Neural progenitor cell (in vitro differentiated cells): ENCODE measurements around the gene CCL3.

Experiments
- EZH2 ChIP-seq: fragments of 200-600 bp; sonication (generic); IDR thresholded peaks from 2 replicates; pipeline ENCODE4 v1.6.1; 2017; ENCODE audit warnings: antibody characterized with exemption, mild to moderate bottlenecking, moderate library complexity
- TF ChIP-seq, protein P1 (sequence below): fragments of 200-600 bp; sonication (generic); IDR thresholded peaks from 2 replicates; pipeline ENCODE4 v1.5.1; 2017; ENCODE audit warnings: antibody characterized with exemption, mild to moderate bottlenecking

GRCh38 chr17:36136036-36136435, 46.1 kb upstream of the CCL3 start:
- TF ChIP-seq, protein P1, sequence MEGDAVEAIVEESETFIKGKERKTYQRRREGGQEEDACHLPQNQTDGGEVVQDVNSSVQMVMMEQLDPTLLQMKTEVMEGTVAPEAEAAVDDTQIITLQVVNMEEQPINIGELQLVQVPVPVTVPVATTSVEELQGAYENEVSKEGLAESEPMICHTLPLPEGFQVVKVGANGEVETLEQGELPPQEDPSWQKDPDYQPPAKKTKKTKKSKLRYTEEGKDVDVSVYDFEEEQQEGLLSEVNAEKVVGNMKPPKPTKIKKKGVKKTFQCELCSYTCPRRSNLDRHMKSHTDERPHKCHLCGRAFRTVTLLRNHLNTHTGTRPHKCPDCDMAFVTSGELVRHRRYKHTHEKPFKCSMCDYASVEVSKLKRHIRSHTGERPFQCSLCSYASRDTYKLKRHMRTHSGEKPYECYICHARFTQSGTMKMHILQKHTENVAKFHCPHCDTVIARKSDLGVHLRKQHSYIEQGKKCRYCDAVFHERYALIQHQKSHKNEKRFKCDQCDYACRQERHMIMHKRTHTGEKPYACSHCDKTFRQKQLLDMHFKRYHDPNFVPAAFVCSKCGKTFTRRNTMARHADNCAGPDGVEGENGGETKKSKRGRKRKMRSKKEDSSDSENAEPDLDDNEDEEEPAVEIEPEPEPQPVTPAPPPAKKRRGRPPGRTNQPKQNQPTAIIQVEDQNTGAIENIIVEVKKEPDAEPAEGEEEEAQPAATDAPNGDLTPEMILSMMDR = no peak
- TF ChIP-seq EZH2 = no peak
